T-helper 17 cell (primary cell): Measurements from ENCODE around the gene LRP2. TPM values are rescaled to one million over a fixed set of nuclear protein-coding genes. Genes with fewer than 3 reads are reported as not detected.
"Not testable (repeated sequence)": the region's sequence is repeated elsewhere in the genome, so short reads cannot be mapped to it uniquely, and the experiment has no call there.

Experiments used
- ATAC-seq: fragments of 150-1000 bp; cut with Tn5 transposase; 2 replicates; pipeline ENCODE4 v1.10.0; 2021; ENCODE audit warnings: mild to moderate bottlenecking, moderate library complexity
- DNase-seq, 3 donors: peaks; one replicate each; pipeline versions ENCODE4 v3.0.0 to v3.0.0-alpha.2; 2020 to 2021
- H3K9me3 ChIP-seq: one replicate; pipeline ENCODE4 v1.7.0; 2013; ENCODE audit warnings: low read length, mild to moderate bottlenecking; ENCODE audit not compliant: control insufficient read depth, poor library complexity, severe bottlenecking
- H3K27ac Mint-ChIP-seq: one replicate; pipeline ENCODE4 v1.8.0; 2022; ENCODE audit warnings: mild to moderate bottlenecking, moderate library complexity, mixed read lengths
- H3K27me3 Mint-ChIP-seq: one replicate; pipeline ENCODE4 v1.8.0; 2022; ENCODE audit warnings: mixed read lengths
- H3K36me3 Mint-ChIP-seq: one replicate; pipeline ENCODE4 v1.8.0; 2022; ENCODE audit warnings: low read depth, mixed read lengths
- H3K4me1 Mint-ChIP-seq: one replicate; pipeline ENCODE4 v1.8.0; 2022; ENCODE audit warnings: mild to moderate bottlenecking, mixed read lengths
- H3K4me3 Mint-ChIP-seq: one replicate; pipeline ENCODE4 v1.8.0; 2022; ENCODE audit warnings: mild to moderate bottlenecking, moderate library complexity, mixed read lengths
- total RNA-seq, 4 donors: library from RNA in 2 of 4; stranded (reverse) in 2 of 4; gene quantifications; one replicate each; pipeline ENCODE4 v1.2.3 and lab custom pipeline; 2022 to 2026

LRP2 gene
- total RNA-seq, 2 donors from 2014 or later: not detected

DNA sequence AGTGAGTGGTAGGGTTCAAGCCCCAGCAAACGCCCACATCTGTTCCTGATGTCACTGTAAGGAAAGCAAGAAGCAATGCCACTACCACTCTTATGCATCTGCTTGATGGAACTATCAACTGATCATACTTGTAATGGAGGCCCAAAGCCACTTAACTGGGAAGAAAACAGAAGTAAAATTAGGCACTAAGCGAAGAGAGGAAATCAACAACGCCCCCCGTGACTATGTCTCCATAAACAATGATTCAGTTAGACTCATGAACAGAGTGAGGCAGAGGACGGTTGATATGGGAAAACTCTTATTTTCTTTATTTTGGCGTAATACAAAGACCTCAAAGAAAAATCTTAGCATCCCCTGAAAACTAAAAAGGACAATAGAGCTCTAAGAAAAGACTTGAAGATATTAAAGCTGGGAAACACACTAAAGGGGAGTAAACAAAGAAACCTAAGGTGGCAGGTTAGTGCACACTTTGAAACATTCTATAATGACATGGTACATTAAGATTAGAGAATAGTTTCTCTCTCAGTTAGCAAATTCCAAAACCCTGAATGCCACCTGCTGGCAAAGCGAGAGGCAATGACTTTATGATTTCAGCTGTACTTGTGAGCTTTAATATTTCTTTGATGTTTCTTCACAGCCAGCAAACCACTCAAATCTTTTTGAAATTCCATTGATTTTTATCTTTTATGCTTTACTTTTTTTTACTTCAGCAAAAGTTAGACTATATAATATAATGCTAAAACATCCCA, 86.5 kb downstream of the LRP2 start:
- no peak for DNase-seq
- H3K27ac Mint-ChIP-seq: no peak overlapping the region
- ATAC-seq: no peak
- H3K4me1 Mint-ChIP-seq: no peaks in the 10 kb centered on the region
- peaks cover 21% of the 10 kb centered on the region for H3K27me3 Mint-ChIP-seq
- H3K4me3 Mint-ChIP-seq: no peak overlapping the region
- peaks cover 2% of the 10 kb centered on the region for H3K36me3 Mint-ChIP-seq
- H3K9me3 ChIP-seq: no peaks in the 10 kb centered on the region

DNA sequence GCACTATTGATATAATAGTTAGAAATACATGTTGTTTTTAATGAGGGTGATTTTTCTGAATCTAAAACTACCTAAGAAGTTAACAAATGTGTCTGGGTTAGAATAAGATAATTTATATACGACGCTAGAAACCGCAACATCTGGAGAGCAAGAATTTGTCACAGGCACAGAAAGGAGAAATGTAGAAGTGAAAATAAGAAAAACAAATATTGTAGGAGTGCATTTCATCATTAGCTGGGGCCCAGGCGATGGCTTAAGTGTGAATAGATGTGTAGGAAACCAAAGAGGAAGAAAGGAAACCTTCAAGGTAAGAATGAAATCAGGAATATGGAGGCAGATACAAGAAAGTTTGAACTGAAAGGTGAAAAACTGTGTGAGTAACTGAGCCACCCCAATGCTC, 90.3 kb downstream of the LRP2 start:
- Mint-ChIP-seq H3K36me3 (no peaks in the 10 kb centered on the region), H3K4me3 (no peak overlapping the region), H3K27me3 (peaks cover 5% of the 10 kb centered on the region), H3K27ac (no peak overlapping the region), H3K4me1 (no peaks in the 10 kb centered on the region)
- ATAC-seq (no peak), DNase-seq (no peak)
- H3K9me3 ChIP-seq: no peaks in the 10 kb centered on the region

DNA sequence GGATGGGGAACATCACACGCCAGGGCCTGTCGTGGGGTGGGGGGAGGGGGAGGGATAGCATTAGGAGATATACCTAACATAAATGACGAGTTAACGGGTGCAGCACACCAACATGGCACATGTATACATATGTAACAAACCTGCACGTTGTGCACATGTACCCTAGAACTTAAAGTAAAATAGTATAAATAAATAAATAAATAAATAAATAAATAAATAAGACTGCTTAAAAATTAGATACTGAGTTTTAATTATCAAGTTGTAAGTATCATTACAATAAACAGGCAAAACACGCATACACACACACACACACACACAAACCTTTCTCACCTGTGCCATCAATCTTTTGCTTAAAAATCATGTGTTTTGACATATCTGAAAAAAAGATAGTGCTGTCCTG, 91.8 kb downstream of the LRP2 start:
- H3K36me3 Mint-ChIP-seq, ATAC-seq, DNase-seq, H3K4me1 Mint-ChIP-seq, H3K9me3 ChIP-seq, H3K4me3 Mint-ChIP-seq, H3K27me3 Mint-ChIP-seq, H3K27ac Mint-ChIP-seq: not testable (repeated sequence)

DNA sequence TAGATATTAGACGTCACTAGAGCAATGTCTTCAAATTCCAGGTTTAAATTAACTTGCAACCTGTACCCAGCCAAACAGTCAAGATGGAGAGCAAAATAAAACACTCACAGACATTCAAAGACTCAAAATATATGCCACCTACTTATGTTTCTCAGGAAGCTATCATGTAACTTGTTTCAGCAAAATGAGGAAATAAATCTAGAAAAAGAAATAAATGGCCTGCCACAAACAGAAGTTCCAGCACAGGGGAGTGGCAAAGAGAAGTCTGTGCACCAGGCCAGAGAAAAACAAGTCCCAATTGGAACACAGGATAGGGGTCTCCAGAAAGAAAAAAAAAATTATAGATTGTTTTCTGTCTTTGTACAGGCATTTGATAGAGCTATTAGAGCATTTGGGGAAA, 96.7 kb downstream of the LRP2 start:
- Mint-ChIP-seq H3K27ac (no peak overlapping the region), H3K4me3 (no peak overlapping the region), H3K27me3 (no peaks in the 10 kb centered on the region), H3K36me3 (no peaks in the 10 kb centered on the region), H3K4me1 (no peaks in the 10 kb centered on the region)
- ATAC-seq: no peak
- H3K9me3 ChIP-seq: peaks cover 3% of the 10 kb centered on the region
- no peak for DNase-seq

DNA sequence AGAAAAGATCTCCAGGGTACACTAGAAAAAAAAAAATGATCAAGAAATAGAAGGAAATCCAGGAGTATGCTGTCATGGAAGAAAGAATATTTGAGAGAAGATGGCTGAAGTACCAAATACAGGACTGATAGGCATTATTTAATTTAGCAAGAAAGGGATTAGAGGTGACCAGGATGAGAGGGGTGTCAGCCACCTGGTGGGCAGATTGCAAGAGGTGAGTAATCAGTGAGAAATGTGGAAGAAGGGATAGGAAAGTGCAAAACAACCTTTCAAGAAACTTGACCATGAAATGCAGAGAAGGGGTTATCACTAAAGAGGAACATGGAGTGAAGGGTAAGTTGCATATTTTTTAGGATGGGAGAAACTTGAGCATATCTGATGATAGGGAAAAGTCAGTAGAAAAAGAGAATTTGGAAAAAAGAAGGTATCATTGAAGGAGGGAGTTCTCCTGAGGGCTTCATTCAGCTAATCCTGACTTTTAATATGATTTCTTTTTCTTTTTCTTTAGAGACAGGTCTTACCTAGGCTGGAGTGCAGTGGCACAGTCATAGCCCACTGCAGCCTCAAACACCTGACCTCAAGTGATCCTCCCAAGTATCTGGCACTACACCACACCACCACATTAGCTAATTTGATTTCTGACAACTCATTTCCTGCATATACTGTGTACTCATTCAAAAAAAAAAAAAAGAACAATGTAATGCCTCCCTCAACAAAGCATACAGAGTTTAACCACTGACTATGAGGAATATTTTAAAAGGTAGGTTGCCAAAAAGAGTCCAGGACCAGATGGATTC, 101.3 kb downstream of the LRP2 start:
- Mint-ChIP-seq H3K4me3 (no peak overlapping the region), H3K36me3 (no peaks in the 10 kb centered on the region), H3K27ac (no peak overlapping the region), H3K4me1 (no peaks in the 10 kb centered on the region), H3K27me3 (peaks cover 7% of the 10 kb centered on the region)
- H3K9me3 ChIP-seq: peaks cover 3% of the 10 kb centered on the region
- ATAC-seq (no peak), DNase-seq (no peak)

DNA sequence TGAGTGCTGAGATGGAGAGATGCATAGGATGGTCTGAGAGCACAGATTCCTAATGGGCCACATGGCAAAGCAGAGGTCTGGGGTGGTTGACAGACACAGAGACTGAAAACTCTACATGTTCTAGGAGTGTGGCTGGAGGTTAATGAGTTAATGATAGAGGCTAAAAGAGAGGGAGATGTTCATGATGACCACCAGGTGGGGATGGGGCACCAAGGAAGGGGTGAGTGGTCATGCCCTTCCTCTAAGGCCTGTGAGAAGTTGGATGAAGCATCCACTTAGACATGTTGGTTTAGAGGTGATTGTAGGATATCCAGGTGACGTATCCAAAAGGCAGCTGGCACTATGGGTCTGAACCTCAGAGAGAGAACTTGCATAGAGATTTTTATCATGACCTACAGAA, 102.1 kb downstream of the LRP2 start:
- Mint-ChIP-seq H3K4me1 (no peaks in the 10 kb centered on the region), H3K27ac (no peak overlapping the region), H3K27me3 (peaks cover 7% of the 10 kb centered on the region), H3K36me3 (no peaks in the 10 kb centered on the region), H3K4me3 (no peak overlapping the region)
- no peak for ATAC-seq
- DNase-seq: no peak
- peaks cover 3% of the 10 kb centered on the region for H3K9me3 ChIP-seq

DNA sequence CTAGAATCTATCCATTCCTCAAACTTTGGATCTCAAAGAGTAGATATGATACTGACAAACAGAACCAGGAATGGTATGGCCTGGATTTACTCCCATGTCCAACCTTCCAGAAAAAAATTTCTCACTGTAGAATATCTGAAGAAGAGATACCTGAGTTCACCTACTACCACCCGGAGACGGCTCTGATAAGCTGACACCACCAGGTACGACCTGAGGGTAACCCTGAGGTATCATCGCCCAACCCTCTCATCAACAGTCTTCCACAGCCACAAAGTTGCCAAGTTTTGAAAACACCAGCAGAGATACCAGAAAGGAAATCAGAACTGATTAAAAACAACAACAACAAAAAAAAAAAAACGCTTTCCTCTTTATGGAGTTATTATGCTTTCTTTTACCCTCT, 102.9 kb downstream of the LRP2 start:
- no peak for ATAC-seq
- Mint-ChIP-seq H3K27ac (no peak overlapping the region), H3K4me3 (no peak overlapping the region), H3K4me1 (no peaks in the 10 kb centered on the region), H3K27me3 (peaks cover 7% of the 10 kb centered on the region), H3K36me3 (no peaks in the 10 kb centered on the region)
- H3K9me3 ChIP-seq: peaks cover under 1% of the 10 kb centered on the region
- DNase-seq: no peak

DNA sequence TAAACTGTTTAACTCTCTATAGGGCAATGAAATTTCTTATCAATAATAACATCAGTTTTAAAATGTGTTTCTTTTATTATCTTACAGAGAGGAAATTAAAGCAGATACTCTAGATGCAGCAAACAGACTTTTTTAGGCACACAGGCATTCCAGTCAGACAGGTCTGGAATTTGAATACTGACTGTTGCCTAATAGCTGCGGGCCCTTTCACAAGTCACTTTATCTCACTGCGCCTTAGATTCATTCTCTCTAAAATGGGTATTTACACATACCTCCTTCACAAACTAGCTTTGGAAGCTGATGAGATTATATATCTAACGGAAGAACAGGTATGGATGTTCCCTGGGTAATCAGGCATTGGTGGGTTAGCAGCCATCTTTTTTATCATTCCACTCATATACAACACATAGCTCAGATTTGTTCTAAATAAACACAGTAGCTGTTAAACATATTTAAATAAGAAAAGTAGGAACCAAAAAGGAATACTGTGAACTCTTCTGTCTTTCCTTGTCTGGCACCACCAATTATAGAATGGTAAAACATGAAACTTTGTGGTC, 104.2 kb downstream of the LRP2 start:
- Mint-ChIP-seq H3K4me1 (no peaks in the 10 kb centered on the region), H3K27ac (no peak overlapping the region), H3K36me3 (no peaks in the 10 kb centered on the region), H3K4me3 (no peak overlapping the region), H3K27me3 (peaks cover 7% of the 10 kb centered on the region)
- DNase-seq (no peak), ATAC-seq (no peak)
- H3K9me3 ChIP-seq: no peaks in the 10 kb centered on the region

DNA sequence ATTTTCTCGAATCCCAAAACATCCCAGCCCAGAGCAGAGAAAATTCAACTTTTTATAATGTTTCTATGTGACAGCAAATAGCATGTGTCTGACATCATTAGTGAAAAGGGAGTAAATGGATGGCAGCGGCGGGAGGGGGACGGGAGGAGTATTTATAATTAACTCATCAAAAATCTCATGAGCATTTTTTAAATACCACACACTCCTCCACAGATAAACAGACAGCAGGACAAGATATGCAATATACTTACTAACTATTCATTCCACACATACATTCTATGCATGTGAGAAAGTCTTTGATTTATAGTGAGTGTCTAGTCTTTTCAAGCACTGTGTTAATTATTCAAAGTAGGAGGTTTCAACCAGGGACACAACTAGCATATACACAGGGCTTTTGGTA, 107.6 kb downstream of the LRP2 start:
- no peaks in the 10 kb centered on the region for H3K9me3 ChIP-seq
- H3K27me3 Mint-ChIP-seq: peaks cover 7% of the 10 kb centered on the region
- H3K4me3 Mint-ChIP-seq: no peak overlapping the region
- no peaks in the 10 kb centered on the region for H3K36me3 Mint-ChIP-seq
- no peaks in the 10 kb centered on the region for H3K4me1 Mint-ChIP-seq
- H3K27ac Mint-ChIP-seq: no peak overlapping the region
- ATAC-seq (no peak), DNase-seq (no peak)

DNA sequence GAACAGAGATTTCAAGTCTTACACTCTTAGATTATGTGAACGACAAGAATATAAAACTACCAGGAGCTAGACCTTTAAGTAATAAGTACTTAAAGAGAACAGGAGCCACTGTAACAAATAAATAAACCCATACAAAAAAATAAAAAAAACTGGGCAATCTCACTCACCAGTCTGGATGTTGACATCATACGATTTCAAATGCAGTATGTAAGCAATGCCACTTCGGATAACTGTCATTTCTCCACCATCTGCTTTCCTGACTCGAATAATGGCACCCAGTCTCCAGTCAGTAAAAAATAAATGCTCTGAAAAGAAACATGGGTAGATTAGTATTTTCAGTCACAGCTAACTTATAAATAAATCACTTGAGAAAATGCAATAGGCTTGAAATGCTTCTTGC, 115.1 kb downstream of the LRP2 start:
- Mint-ChIP-seq H3K36me3 (no peaks in the 10 kb centered on the region), H3K4me1 (no peaks in the 10 kb centered on the region), H3K4me3 (no peak overlapping the region), H3K27ac (no peak overlapping the region), H3K27me3 (peaks cover 5% of the 10 kb centered on the region)
- no peaks in the 10 kb centered on the region for H3K9me3 ChIP-seq
- no peak for DNase-seq
- ATAC-seq: no peak

DNA sequence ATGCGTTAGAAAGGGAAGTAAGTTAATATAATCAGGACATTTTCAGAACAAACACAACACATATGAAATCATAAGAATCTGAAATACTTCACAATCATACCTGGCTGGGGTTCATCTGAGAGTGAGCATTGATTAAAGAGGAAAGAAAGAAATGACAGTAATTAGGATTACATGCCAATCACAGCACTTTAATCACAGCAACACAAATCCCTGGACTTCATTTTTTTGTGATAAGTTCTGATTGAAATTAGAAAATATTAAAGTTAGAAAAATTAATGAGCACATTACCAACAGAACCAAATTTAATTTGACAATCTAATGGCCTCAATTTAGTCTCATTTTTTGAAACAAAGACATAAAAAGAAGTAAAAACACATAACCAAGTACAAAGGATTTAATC, 121.9 kb downstream of the LRP2 start:
- H3K4me3 Mint-ChIP-seq: no peak overlapping the region
- peaks cover 38% of the 10 kb centered on the region for H3K27me3 Mint-ChIP-seq
- no peaks in the 10 kb centered on the region for H3K4me1 Mint-ChIP-seq
- no peak for ATAC-seq
- H3K27ac Mint-ChIP-seq: no peak overlapping the region
- no peaks in the 10 kb centered on the region for H3K36me3 Mint-ChIP-seq
- no peak for DNase-seq
- no peaks in the 10 kb centered on the region for H3K9me3 ChIP-seq

DNA sequence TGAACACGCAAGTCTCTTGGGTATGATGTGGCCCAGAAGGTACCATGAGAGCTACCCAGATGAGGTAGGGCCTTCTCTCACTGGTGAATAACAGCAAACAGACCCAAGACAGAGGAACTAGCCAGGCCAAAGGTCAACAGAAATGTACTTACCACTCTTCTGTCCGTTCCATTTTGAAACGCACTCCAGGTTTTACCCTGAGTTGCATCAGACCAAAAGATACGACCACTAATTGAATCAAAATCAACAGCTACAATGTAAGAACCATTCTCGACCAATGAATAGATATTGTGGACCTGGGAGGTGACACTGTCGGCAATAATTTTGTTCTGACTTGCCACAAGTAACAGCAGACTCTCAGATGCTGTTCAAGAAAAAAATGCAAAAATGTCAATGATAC, 124.4 kb downstream of the LRP2 start:
- Mint-ChIP-seq H3K27ac (no peak overlapping the region), H3K4me1 (no peaks in the 10 kb centered on the region), H3K36me3 (no peaks in the 10 kb centered on the region), H3K4me3 (no peak overlapping the region), H3K27me3 (peaks cover 36% of the 10 kb centered on the region)
- no peak for DNase-seq
- no peak for ATAC-seq
- no peaks in the 10 kb centered on the region for H3K9me3 ChIP-seq

DNA sequence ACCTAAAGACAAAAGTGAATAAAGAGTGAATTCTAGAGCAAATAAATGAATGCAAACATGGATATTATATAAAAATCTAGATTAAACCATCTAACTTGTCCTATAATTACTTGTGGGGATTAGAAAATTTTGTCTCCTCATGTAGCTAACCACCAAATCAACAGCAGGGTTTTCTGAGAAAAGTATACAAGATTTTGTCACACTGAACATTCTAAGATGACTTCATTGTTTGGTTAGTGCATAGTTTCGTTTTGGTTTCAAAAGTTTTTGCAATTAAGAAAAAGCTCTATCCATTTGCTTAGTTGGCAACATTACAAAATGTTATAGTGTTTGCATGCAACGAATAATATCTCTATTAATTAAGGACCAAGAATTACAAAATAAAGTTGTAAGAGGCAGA, 125.0 kb downstream of the LRP2 start:
- no peak overlapping the region for H3K27ac Mint-ChIP-seq
- no peaks in the 10 kb centered on the region for H3K36me3 Mint-ChIP-seq
- no peaks in the 10 kb centered on the region for H3K4me1 Mint-ChIP-seq
- H3K9me3 ChIP-seq: peaks cover 3% of the 10 kb centered on the region
- no peak for DNase-seq
- peaks cover 43% of the 10 kb centered on the region for H3K27me3 Mint-ChIP-seq
- ATAC-seq: no peak
- no peak overlapping the region for H3K4me3 Mint-ChIP-seq
